ENCODE measurements around the gene RRP9.
"Not testable (repeated sequence)": the region's sequence is repeated elsewhere in the genome, so short reads cannot be mapped to it uniquely, and the experiment has no call there.

Gene RRP9, protein sequence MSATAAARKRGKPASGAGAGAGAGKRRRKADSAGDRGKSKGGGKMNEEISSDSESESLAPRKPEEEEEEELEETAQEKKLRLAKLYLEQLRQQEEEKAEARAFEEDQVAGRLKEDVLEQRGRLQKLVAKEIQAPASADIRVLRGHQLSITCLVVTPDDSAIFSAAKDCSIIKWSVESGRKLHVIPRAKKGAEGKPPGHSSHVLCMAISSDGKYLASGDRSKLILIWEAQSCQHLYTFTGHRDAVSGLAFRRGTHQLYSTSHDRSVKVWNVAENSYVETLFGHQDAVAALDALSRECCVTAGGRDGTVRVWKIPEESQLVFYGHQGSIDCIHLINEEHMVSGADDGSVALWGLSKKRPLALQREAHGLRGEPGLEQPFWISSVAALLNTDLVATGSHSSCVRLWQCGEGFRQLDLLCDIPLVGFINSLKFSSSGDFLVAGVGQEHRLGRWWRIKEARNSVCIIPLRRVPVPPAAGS

DNA sequence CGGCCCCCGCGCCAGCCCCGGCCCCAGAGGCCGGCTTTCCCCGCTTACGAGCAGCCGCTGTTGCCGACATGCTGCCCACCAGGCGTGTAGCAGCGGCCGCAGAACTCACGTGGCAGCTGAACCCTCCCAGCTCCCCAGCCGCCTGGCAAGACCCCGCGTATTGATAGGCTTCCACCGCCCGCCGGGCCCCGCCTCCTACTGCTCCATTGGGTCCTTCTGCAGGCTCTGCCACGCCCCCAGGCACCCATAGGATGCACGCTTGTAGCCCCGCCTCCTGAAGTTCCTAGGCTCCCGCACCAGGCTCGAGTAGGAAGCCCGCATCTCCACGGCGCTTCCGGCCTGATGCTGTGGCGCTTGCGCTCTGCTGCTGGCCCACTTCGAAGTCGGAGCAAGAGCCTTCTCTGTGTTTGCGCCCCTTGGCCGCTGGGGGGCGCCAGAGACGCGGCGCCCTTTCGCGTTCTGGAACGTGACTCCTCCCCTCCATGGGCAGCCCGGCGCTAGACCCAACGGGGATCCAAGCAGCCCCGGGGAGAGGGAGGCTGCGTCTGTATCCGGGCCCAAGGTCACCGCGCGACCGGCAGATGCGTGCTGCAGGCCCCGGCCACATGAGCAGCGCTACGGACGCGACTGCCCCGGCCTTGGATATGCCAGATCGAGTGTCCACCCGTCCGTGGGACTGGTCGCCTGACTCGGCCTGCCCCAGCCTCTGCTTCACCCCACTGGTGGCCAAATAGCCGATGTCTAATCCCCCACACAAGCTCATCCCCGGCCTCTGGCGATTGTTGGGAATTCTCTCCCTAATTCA is at the start of gene RRP9, which contains the start of gene PARP3:
TSS of gene RRP9 (minus strand) at position 107 of the 805 bp plus-strand sequence. CDS start at position 70, 37 bp downstream.
TSS of gene PARP3 (plus strand) at position 566 of the 805 bp plus-strand sequence. CDS start 993 bp downstream, outside the sequence.
- peak; percentile 100 for DNase-seq (ENCODE audit: low read depth, low spot score)

DNA sequence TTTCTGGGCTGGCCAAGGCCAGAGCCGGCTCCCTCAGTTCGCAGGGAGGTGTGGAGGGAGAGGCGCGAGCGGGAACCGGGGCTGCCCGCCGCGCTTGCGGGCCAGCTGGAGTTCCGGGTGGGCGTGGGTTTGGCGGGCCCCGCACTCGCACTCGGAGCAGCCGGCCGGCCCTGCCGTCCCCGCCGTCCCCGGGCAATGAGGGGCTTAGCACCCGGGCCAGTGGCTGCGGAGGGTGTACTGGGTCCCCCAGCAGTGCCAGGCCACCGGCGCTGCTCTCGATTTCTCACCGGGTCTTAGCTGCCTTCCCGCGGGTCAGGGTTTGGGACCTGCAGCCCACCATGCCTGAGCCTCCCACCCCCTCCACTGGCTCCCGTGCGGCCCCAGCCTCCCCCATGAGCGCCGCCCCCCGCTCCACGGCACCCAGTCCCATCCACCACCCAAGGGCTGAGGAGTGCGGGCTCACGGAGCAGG is 48.8 kb upstream of the RRP9 start:
- DNase-seq (ENCODE audit: low read depth, low spot score) = not testable (repeated sequence)

DNA sequence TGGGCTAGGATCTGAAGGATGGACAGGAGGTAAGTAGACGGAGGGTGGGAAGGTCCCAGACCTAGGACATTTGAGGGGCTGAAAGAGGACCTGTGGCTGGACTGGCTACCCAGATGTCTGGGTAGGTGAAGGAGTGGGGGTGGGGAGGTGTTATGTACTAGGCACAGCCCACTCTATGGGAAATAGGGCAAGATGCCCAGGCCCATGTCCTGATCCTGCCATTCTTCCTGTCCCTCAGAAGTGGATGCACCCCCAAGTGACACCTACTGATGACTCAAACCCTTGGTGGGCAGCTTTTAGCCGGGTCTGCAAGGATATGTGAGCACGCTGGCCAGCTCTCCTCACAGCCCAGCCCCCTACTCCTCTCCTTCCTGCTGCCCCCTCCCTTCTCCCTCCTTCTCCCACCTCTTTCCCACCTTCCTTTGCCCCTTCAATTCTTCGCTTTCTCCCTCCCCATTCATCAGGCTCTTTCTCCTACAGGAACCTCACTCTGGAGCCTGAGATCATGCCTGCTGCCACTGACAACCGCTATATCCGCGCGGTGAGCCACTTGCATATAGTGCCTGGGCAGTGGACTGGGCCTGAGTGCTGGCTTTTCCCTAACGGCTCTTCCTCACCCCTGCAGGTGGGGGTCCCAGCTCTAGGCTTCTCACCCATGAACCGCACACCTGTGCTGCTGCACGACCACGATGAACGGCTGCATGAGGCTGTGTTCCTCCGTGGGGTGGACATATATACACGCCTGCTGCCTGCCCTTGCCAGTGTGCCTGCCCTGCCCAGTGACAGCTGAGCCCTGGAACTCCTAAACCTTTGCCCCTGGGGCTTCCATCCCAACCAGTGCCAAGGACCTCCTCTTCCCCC is 46.8 kb upstream of the RRP9 start:
- no peak for DNase-seq (ENCODE audit: low read depth, low spot score)

DNA sequence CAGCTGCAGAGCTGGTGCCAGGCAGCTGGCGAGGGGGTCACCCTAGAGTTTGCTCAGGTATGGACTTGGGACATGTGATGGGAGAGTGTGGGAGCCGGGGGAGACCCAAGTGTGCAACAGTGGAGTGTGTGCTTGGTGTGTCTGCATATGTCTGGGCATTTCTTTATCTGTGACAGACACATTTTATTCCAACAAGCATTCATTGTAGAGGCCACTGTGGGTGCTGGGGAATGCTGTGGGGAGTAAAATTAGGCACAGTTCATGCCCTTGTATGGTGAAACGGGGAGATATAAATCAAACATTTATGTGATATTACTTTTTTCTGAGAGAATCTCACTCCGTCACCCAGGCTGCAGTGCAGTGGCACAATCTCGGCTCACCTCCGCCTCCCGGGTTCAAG is 45.9 kb upstream of the RRP9 start:
- no peak for DNase-seq (ENCODE audit: low read depth, low spot score)

DNA sequence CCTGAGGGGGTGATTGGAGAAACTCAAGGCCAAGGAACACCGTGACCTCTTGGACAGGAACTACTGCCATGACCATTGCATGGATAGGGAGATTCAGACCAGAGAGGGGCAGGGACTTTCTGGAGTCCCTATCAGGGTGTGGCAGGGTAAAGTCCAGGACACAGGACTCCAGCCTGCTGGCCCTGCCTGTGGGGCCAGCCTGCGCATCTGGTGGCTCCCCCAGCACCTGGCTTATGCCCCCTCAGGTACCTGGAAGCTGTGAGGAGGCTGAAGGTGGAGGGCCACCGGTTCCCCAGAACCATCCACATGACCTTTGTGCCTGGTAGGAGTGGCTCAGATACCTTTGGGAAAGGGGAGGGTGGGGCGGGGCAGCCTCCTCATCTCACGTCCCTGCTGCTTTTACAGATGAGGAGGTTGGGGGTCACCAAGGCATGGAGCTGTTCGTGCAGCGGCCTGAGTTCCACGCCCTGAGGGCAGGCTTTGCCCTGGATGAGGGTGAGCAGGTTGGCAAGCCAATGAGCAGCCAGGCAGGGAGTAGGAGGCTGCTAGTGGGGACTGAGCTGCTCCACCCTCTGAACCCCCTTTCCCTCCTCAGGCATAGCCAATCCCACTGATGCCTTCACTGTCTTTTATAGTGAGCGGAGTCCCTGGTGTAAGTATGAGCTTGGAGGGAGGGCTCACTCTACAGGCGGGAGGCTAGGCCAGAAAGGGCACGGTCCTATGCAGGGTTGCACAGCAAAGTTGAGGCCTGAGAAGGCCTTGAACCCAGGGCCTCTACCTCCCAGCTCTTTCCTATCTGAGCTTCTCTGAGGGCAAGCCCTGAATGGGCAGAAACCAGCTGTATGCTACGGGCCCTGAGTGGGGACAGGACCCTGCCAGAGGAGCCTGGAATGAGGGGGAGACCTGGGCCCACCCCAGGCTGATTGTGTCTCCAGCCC is 44.6 kb upstream of the RRP9 start:
- DNase-seq (ENCODE audit: low read depth, low spot score) = no peak

DNA sequence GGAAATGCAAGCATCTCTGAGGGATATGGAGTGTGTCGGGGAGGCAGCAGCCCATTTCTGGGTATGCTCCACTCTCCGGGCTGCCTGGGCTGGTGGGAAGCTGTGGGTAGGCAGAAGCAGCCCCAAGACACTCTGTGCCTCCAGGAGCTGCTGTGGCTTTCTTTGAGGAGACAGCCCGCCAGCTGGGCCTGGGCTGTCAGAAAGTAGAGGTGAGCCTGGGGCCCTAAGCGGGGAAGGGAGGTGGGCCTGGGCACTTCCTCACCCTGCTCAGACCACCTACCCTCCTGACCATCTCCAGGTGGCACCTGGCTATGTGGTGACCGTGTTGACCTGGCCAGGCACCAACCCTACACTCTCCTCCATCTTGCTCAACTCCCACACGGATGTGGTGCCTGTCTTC is 43.4 kb upstream of the RRP9 start:
- DNase-seq (ENCODE audit: low read depth, low spot score) = no peak

DNA sequence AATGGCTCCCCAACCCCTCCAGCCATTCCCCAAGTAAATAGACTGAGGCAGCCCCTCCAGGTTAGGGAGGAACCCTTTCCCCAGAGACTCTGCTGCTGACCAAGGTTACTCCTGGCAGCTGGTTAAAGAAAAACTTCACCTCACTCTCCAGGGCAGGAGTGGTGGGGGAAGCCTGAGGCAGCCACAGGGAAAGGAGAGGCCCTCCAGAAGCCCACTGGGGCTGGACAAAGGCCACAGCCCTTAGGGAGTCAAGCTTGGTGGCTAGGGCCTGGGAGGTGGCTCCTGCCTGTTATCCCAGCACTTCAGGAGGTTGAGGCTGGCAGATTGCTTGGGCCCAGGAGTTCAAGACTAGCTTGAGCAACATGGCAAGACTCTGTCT is 42.6 kb upstream of the RRP9 start:
- no peak for DNase-seq (ENCODE audit: low read depth, low spot score)

DNA sequence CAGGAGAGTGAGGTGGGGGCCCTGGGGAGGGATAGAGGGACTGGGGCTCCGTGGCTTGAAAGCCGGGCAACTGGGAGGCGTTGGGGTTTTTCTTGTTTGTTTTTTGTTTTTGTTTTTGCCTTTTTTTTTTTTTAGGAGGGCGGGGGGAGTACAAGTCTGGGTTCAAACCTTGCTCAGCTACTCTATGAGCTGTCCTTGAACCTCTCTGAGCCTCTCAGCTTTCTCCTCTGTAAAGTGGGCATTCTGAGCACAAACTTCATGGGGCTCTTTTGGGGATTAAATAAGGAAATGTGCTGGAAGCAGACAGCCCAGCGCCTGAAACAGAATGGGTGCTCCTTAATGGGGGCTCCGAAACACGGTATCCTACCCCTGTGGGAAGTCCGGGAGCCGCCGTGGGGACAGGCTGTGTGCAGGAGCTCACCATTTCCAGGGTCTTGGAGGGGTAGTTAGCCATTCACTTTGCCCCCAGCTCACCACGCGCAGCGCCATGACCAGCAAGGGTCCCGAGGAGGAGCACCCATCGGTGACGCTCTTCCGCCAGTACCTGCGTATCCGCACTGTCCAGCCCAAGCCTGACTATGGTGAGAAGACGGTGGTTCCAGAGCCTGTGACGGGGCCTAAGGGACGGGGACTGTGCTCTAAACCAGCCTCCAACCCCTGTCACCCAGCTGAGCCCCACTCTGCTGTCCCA is 42.0 kb upstream of the RRP9 start:
- DNase-seq (ENCODE audit: low read depth, low spot score) = no peak

DNA sequence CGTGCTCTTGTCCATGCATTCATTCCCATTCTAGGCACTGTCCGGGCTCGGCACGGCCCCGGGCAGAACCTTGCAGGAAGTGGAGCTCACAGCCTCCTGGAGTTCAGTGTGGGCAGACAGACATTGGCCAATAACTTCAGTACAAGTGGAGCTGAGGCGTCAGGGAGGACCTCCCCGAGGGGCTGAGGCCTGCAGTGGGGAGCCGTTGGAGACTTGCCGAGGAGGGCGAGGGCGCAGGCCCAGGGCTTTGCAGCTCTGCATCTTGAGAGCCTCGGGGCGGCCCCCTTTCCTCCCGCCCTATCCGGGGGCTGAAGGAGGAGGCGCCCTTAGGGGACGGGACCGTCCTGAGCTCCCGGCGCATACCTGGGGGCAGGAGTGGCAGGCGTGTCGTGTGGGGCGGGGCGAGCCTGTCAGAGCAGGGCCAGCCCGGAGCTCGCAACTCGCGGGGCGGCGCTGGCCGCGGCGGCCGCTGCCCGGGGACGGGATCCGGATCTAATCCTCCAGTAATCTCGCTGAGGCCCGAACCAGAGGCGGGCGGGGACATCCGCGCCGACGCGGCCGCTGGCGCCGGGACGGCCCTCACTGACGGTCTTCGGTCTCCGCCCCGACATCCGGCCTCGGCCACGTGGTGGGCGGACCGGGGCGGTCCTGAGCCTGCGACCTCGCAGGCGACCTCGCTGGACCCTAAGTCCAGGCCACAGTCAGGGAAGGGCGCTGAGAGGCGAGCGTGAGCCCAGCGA is 41.3 kb upstream of the RRP9 start, which contains the start of gene ACY1:
TSS of gene ACY1 (plus strand) at position 698 of the 740 bp plus-strand sequence. CDS start 530 bp downstream, outside the sequence.
- DNase-seq (ENCODE audit: low read depth, low spot score) = peak; percentile 51

DNA sequence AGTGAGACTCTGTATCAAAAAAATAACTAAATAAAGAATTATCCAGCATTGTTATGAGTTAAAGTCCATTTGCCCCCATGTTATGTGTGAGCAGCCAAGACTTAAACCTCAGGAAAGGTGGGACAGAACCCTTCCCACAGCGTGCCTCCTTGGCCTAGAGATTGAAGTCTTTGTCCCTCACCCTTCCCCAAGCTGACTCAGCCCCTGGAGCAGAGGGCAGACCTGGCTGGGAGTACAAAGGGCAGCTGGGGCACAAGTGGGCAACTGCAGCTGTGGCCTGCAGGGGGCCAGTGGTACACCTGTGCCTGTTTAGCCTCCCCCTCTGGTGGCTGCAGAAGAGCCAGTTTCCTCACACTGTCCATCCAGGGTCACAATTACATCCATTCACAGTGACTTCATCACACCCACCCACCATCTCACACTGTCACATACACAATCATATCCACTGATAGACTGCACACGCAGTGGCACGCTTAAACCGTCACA is 40.7 kb upstream of the RRP9 start:
- DNase-seq (ENCODE audit: low read depth, low spot score) = no peak

DNA sequence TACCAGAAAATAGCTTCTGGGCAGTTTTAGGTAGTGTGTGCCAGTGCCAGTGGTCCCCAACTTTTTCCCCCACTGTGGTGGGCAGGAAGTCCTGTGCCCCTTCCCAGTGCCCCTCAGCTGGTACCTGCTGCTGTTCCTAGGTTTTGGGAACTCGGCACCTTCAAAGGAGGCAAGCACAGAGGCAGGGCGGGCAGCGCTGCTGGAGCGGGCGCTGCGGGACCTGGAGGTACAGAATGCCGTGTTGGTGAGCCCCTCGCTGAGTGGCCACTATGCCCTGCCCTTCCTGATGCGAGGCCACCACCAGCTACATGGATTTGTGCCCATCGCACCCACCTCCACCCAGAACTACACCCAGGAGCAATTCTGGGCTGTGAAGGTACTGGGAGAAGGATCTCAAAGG is 38.5 kb upstream of the RRP9 start:
- DNase-seq (ENCODE audit: low read depth, low spot score) = no peak

DNA sequence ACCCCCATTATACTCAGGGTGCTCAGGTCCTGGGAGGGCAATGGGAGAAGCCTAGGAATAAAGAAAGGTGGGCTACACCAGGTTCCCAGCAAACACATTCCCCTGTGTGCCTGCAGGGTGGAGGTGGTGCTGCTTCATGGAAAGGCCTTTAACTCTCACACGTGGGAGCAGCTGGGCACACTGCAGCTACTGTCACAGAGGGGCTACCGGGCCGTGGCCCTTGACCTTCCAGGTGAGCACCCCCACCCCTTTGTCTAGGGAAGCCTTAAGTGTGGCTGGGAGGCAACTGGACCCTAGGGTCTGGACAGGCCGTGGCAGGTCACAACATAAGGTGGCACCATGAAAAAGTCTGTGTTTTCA is 36.4 kb upstream of the RRP9 start:
- DNase-seq (ENCODE audit: low read depth, low spot score) = no peak

DNA sequence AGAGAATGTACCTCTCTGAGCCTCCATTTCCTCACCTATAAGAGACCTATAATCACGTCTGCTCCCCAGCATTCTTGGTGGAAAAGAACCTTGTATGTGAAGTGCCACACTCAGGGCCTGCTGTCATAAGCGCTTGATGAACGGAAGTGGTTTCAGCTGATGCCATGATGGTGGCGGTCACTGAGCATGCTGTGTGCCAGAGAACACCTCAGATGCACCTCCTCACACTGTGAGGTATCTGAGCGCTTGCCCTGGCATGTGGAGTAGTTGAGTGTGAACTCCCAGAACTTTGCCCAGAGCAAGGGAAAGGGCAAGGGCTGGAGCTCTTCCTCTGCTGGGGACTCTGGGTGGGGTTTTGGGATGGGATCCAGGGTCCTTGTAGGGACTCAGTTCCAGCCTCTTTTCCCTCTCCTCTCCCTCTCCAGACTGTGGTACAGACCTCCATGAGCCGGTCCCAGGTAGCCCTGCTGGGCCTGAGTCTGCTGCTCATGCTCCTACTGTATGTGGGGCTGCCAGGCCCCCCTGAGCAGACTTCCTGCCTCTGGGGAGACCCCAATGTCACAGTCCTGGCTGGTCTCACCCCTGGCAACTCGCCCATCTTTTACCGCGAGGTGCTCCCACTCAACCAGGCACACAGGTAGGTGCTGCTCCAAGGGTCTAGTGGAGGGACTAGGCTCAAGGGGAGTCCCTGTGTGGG is 35.9 kb upstream of the RRP9 start:
- no peak for DNase-seq (ENCODE audit: low read depth, low spot score)

DNA sequence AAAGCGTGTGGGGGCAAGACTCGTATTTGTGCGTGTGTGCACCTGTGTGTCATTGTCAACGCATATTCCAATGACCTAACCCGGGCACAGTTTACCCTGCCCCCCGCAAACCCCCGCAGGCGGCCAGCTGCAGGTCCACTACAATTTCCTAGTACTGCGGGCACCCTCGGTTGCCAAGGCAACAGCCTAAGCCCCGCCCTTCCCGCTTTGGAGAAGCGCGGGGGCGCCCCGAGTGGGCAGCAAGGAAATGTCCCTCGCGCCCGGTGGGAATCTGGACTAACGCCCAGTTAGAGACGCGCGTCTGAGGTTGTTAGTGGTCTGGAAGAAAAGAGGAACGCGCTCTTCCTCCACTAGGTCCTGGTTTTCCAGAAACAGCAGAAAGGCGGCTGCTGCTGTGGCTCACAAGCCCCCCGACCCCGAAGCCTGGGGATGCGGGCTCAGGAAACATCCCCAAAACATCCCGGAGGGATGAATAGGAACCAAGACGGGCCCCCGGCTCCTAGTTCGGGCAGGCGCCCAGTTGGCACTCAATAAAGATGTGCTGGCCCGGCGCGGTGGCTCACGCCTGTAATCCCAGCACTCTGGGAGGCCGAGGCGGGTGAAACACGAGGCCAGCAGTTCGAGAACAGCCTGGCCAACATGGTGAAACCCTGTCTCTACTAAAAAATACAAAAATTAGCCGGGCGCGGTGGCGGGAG is 34.3 kb upstream of the RRP9 start:
- DNase-seq (ENCODE audit: low read depth, low spot score) = peak; percentile 50

DNA sequence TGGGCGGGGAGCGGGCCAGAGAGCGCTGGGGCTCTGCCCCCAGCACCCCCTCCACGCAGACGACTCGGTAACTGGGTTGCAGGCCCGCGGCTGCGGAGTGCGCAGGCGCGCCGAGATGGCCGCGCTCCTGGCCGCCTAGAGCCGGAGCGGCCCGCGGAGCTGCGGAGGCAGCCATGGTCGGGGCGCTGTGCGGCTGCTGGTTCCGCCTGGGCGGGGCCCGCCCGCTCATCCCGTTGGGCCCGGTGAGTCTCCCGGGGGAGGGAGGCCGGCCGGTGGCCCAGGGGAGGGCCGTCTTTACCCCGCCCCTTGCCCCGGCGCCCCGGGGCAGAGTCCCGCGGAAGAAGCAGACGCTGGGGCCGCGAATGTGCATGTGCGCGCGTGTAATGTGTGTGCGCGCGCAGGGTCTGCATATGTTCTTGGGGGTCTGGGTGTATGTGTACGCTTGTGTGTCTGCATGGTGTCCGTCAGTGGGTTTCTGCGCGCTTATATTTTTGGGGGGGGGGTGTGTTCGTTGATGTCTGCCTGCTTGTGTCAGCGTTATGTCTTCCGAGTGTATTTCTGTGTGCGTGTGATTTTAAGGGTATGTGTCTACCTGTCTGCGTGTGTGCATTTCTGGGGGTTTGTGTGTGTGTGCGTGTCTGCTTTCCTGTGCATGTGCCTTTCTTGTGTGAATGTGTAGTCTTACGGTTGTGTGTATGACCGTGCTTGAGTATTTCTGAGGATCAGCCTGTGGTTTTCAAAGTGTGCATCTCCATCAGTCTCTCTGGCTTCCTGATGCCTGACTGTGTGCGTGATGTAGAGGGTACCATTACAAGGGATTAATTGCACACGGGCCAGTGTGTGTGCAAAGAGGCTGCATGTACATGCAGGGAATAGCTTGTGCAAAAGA is 33.5 kb upstream of the RRP9 start, which contains the start of gene ABHD14A:
TSS of gene ABHD14A (plus strand) at position 102 of the 889 bp plus-strand sequence. CDS start at position 174, 72 bp downstream.
- no peak for DNase-seq (ENCODE audit: low read depth, low spot score)

DNA sequence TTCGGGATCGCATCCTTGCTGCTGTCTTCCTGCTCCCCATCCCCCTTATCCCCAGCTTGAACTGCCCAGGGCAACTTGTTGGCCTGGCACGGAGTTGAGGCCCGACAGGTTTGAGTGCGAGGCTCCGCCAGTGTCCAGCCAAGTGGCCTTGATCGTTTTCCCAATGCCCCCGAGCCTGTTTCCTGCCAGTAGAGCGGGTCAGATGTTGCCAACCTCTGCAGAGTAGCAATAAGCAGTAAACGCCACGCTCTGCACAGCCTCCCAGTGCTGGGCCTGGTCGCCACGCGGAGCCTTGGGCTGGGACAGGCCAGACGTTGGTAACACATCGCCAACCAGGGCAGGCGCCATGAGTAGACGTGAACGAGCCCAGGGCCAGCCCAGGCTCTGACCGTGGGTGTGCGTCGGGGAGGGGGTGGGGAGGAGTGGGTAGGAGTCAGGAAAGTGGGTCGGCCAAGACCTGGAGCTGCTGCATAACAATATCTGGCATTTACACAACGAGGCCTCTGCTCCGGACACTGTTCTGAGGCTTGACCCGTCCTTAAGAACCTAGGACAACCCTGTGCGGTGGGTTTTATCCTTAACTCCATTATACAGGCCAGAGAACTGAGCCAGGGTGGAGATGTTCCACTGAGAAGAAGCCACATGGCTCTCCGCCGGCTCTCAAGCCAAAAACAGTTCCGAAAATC is 32.7 kb upstream of the RRP9 start:
- DNase-seq (ENCODE audit: low read depth, low spot score) = no peak

Measured in smooth muscle cell of the brain vasculature (primary cell).